Hepatic stellate cell (primary cell): ENCODE measurements around the gene ILKAP.

Experiments used
- DNase-seq: peaks from one replicate; pipeline ENCODE4 v3.0.0; 2011; ENCODE audit warnings: low spot score

Gene ILKAP

GRCh38 chr2:238236571-238236970, 33.1 kb upstream of the ILKAP start:
- no peak for DNase-seq

GRCh38 chr2:238235856-238236255, 32.4 kb upstream of the ILKAP start:
- DNase-seq = no peak

DNA sequence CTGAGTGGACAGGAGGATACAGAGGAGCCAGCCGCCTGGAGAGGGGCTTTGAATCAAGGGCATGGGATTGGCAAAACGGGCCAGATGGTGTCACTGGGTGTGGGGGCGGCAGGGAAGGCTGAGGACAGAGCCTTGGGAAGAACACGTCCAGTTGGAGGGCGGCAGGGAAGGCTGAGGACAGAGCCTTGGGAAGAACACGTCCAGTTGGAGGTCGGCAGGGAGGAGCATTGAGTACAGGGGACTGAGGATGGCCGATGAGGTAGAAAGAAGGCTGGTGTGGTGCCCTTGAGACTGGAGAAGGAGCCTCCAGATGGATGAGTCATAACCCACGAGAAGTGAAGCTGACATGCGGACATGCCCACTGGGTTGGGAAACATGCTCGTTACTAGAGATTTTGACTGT, 31.8 kb upstream of the ILKAP start:
- DNase-seq = no peak

DNA sequence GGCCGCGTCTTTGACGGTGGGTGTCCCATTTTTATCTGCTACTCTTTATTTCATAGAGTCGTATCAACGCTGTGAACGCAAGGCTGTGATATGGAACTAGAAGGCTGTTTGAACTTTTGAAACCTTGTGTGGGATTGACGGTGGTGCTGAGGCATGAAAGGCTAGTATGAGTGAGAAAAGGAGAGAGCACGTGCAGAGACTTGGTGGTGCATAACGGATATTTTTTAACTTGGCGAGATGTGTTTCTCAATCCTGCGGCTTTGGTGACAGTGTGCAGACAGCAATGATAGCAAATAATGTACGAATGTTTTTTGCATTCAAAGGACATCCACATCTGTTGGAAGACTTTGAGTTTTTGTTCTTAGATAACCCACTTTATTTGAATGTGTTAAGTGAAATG, 30.1 kb upstream of the ILKAP start:
- no peak for DNase-seq

DNA sequence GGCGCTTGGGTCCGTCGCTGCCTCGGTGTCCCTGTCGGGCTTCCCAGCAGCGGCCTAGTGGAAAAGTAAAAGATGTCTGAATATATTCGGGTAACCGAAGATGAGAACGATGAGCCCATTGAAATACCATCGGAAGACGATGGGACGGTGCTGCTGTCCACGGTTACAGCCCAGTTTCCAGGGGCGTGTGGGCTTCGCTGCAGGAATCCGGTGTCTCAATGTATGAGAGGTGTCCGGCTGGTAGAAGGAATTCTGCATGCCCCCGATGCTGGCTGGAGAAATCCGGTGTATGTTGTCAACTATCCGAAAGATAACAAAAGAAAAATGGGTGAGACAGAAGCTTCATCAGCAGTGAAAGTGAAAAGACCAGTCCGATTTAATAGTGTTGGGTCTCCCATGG, 28.3 kb upstream of the ILKAP start:
- no peak for DNase-seq

DNA sequence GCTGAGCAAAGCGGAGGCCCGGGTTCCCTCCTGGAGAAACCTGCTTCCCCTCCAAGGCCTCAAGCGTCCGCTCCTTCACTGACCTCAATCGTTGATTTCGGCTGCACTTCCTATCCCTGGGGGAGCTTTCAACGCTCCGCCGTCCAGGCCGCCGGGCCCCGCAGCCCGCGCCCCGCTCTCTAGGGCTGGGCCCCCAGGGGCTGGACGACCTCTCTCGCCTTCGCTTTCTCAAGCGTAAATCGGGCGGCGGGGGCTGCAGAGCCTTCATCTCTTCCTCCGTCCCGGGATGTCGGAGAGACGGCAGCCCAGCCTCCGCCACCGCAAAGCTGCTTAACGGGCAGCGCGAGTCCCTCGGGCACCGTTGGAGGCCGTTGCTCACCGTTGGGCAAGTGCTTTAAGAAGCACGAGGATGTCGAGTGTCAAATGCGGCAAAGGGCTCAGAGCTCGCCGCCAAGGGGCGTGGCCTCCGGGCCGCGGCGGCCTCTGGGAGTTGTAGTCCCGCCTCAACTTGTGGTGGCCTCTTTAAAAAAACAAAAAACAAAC, 27.8 kb upstream of the ILKAP start:
- peak; percentile 84 for DNase-seq

- DNase-seq = no peak
Measured at GRCh38 chr2:238230699-238231098, 27.2 kb upstream of the ILKAP start.

DNA sequence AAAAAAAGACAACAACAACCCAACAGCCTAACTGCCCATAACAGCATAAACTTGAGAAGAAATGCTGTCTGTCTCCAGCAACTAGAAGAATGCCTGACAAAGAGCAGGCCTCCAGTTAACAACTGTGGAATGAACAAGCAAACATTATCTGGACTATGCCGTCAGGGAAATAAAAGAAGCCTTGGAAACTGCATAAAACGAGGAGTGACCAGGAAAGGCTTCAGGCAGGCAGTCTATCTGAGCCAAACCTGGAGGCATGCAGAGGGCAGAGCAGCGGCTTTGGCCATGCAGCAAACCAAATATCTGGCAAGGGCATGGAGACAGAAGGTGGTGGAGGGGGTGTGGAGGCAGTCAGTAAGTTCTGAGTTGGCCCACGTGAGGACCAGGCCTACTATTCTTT, 25.2 kb upstream of the ILKAP start:
- DNase-seq = no peak

- no peak for DNase-seq
Measured at GRCh38 chr2:238227587-238228032, 24.1 kb upstream of the ILKAP start.

DNA sequence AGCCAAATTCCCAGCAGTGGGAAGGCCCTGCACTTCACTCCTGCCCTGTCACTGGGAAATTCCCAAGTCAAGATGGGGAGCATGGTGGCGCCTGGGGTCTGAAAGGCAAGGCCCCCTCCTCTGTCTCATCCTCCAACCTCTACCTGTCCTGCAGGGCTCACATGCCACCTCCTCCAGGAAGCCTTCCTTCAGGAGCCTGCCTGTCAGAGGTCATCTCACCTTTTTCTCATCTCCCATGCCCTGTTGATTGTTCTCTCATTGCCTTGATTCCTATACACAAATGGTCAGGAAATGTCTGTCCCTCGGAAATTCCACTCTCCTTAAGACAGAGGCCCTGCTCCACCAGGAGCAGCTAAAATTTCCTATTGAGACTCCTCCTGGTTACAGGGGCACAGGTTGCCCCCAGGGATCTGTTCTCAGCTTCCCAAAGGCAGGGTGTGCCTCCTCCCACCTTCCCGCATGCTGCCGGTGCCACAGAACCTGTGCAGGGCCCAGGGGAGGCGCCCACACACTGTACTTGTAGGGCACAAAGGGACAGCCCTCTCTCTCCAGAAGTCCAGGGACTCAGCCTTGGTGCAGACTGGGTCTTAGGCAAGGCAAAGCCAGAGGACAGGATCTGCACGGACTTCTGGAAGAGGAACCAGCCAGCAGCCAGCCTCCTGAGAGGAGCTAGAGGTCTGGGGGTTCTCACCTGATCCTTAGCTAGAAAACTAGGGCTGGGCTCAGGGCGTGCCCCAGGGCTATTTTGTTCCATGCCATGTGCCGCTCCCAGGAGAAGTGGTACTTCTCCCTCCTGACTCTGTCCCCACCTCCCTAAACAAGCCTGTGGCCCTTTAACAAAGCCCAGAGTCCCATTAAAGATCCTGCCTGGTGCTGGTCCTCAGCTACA, 23.4 kb upstream of the ILKAP start:
- DNase-seq = no peak

DNA sequence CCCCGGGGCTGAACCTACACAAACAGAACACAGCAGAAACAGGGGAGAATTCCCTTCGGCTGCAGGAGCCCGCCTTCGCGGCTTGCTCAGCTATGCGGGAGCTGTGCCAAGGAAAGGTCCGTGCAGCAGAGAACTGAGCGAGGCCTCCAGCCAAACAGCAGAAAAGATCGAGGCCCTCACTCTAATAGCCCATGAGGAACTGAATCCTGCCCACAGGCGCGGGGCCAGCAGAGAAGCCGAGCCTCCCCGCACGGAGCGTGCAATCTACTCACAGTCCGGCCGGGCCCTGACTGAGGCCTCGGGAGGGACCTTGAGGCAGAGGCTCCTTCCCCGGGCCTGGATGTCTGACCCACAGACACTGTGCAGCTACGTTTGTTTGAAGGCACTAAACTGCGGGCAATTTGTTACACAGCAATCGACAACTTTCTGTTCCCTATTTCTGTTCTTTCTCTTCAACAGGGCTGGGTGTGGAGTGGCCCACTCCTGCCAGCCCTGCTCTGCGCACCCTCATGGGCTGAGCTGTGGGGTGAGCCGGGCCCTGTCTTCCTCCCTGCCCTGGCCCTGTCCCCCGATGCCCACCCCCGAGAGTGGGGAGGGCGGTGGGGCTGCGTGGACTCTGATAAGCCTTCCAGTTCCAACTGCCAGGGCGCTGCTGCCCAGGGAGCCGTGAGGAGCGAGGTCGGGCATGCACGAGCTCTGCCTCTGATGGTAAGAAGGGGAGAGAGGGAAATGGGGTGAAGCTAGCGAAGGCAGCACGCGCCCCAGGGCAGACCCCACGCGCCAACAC, 22.6 kb upstream of the ILKAP start:
- DNase-seq = no peak

DNA sequence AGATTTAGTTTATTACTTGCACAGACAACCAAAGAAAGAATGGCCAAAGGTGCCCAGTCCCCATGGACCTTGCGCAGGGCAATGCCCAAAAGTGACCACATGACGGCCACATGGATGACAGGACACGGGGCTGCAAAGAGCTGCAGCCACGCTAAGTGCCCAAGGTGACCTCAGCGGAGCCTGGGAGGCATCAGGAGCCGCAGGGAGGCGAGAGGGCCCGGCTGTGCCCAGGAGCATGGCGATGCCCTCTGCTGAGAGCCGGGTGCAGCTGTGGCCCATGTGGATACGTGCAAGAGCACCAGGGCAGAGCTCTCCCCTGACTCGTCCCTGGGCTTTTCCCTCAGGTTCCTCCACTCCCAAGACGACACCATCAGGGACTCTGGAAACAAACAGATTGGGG, 21.6 kb upstream of the ILKAP start:
- DNase-seq = no peak

GRCh38 chr2:238224356-238225035, 21.0 kb upstream of the ILKAP start:
- no peak for DNase-seq

DNA sequence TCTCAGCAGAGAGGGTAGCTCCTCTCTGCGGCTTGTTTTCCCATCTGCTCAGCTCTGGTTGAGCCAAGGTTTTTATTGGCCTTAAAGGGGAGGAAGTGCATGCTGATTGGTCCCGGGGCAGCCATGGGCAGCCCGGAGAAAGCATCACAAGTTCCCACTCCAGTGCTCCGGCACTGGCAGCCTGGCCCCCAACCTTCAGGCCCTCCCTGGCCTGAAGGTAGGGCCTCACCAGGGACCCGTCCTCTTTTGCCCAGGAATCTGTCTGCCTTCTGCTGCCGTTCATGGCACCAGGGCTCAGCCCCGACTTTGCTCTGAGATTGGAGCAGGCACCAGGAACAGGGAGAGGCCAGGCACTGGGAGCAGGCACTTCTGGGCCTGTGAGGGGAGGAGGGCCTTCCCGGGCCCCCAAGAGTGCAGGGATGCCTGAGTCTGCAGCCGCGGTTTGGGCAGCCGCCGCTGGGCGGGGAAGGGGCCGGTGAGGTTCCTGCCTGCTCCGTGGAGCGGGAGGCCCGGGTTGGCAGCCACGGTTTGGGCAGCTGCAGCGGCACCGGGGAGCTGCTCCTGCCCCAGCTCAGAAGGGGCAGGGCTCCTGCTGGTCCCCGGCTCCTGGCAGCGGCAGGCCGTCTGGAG, 17.5 kb upstream of the ILKAP start:
- DNase-seq = no peak

- no peak for DNase-seq
Measured at GRCh38 chr2:238220274-238220891, 16.9 kb upstream of the ILKAP start.

- no peak for DNase-seq
Measured at GRCh38 chr2:238216651-238217184, 13.2 kb upstream of the ILKAP start.

- DNase-seq = no peak
Measured at GRCh38 chr2:238207006-238207405, 3.5 kb upstream of the ILKAP start.

DNA sequence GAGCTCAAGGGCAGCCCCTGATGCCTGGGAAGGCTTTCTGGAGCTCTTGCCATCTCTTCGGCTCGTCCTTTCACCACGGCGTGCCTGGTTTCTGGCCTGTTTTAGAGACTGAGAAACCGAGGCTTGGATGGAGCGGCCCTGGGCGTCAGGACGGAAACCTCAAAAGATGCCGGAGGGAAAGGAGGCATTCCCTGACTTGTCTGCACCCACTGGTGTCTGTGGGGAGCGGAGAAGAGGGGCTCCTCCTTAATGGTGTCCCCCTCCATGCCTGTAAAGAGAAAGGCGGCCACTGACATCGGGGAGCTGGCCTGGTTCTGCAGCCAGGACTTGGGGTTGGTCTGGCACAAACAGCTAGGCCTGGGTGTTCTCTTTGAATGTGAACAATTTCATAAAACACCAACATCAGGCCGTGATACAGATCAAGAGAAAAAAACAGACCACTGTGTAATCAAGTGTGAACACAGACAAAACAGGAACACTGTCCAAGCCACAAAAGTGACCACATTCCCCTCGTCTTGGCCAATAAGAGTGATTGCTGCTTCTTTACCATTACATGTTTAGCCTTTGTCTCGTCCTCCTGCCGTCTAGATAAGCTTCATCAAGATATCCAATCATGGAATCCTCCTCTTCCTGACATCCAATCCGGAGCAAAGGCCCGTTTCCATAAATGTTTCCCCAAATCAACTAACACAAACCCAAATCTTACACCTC, 633 bp upstream of the ILKAP start:
- no peak for DNase-seq

DNA sequence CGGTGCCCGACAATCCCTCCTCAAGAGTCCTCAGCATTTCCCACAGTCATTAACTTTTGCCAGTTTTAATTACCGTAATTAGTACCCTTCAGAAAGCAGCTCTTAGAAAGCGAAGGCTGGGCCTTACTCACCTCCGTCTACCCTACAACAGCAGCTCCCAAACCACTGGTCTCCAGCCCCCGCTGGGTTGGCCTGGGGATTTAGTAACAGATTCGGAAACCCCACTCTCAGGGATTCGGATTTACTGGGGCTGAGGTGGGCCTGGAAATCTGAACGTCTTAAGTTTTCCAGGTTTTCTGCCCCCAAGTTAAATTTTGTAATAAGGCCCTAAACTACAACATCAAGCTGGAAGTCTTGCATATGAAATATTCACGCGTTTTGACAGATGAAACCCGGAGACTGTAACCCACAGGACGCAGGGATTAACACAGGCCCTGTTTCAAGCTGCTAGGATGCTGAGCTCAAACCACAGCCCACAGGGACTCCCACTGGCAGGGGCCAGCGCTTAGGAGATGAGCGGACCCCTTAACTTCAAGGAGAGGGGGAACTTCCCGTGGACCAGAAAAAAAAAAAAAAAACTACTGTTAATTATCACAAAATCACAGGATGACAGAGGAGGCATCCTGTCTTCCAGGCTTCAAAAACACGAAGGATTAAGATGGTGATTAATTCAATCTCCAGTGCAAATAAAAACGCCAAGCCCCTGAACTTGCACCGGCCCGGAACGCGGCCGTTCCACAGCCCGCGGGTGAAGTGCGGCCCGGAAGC, 985 bp downstream of the ILKAP start:
- peak; percentile 51 for DNase-seq

DNA sequence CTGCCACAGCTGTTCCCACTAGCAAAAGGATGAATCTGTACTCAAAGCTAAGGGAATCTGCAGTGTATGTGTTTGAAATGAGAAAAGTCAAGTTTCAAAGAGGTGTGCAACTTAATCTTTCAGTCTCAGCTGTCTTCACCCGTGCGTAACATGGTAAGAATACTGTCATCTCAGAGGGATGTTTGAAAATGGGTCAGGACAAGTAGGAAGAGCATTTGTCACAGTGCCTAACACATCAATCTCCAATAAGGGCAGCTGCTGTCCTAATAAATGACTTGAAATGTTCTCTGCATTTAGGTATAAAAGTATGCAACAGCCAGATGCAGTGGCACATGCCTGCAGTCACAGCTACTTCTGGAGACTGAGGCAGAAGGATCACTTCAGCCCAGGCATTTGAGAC, 13.1 kb downstream of the ILKAP start:
- no peak for DNase-seq
